CD4-positive, alpha-beta T cell treated with Interleukin-4 for 4 hours (primary cell): ENCODE results near the gene TMEM39B.
"Not testable (repeated sequence)": the region's sequence is repeated elsewhere in the genome, so short reads cannot be mapped to it uniquely, and the experiment has no call there.

Experiments used
- DNase-seq: peaks from one replicate; pipeline ENCODE4 v3.0.0-alpha.2; 2020

TMEM39B gene

DNA sequence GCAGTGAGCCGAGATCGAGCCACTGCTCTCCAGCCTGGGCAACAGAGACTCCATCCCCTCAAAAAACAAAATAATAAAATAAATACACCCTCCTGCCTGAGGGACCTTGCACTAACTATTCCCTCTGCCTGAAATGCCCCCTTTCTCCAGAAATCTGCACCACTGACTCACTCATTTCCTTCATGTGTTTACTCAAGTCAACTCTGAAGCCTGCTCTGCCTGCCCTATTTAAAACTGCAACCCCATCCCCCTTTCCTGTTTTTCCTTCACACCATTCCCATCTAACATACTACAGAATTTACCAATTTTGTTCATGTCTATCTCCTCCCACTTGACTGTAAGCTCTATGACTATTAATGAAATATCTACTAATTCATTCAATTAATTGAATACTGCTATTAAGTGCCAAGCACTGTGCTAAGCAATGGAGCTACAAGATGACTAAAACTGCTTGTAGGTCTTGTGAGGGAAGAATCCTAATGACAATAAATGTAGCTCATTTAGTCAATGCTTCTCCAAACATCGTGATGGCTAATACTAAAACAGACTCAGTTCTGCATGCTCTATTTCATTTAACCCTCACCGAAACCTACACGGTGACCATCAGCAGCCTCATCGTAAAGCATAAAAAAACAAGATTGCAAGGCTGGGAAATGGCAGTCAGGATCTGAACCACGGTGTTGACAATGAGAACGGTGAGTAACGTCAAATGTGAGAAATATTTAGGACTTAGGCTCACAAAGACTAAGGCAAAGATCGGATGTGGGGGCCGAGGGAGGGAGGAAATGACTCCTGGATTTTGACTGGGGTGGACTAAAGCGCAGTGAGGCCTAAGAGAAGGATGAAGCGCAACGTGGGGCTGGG lies 749 bp upstream of the TMEM39B start:
- peak; percentile 43 for DNase-seq

DNA sequence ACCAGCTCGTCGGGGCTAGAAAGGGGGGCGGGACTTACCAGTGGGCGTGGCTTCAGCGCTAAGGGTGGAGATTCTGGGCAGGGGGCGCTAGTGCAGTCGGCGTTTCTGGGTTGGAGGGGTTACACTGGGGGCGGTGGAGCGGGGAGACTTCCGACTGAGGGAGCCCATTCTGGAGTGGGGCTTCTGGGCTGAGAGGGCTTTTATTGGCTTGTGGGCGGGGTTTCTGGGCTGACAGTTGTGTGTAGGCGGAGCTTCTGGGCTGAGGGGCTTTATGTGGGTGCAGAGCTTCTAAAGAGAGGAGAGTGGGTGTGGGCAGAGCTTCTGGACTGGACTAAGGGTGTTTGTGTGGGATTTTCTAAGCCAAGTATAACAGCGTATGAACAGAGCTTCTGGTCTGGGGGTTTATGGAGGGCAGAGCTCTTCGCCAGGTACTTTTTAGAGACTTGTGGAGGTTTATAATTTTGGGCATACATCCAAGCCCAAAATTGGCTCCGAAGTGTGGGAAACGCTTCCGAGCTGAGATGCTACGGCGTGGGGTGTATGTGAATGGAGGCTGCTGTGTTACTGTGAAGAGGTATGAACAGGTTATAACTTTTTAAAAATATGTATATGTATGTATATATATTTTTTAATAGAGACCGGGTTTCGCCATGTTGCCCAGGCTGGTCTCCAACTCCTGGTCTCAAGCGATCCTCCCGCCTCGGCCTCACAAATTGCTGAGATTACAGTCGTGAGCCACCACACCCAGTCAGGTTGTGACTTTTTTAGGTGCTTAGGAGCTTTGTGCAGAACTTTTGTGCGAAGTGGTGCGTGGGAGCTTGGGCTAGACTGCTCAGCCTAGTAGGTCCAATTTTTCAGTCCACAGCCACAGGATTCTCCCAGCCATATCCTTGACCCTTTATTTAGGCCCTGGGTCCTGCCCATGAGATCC lies 825 bp downstream of the TMEM39B start:
- no peak for DNase-seq

DNA sequence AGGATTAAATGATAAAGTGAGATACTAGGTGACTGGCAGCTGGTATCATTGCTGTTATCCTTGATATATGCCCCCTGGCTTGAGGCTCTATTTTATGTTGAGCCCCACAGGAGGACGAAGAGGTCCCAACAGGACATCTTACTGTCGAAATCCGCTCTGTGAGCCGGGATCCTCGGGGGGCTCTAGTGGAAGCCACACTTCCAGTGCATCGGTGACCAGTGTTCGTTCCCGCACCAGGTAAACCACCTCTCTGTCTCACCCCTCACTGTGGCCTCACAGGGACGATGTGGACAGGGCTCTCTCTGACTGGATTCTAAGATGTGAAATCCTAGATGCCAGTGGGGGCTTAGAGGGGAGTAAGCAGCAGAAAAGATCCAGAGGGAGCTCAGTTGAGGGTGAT lies 2.1 kb downstream of the TMEM39B start:
- DNase-seq, result no peak

DNA sequence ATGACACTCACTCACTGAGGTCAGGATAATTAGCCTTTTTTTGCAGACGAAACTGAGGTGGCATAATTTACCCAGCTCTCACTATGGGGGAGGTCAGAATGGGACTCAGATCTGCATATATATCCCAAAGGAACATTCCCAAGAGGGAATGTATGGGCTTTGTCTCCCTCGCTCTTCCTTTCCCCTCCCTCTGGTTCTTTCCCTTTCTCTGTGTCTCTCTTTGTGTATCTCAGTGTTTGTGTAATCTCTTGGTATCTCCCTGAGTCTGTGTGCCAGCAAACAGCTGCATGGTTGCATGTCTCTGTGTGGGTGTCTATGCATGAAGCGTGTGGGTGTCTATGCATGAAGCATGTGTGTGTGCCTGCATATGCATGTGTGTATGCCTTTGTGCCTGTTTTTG lies 4.7 kb downstream of the TMEM39B start:
- DNase-seq, result no peak

DNA sequence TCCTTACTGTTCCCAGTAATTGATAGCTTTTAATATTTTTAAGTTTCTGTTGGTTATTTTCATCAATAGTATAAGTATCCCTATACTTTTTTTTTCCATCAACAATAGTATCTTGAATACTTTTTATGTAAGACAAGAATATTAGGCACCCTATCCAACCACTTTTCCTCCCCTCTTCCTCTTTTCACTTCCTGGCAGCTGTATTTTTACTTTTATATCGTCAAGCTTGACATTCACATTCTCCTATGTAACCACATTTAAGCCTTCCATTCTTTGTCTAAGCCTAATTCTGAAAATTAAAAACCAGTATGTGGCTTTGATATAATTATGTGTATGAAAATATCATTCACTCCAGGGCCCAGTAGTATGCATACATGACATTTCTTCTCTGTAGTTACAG lies 9.3 kb downstream of the TMEM39B start:
- DNase-seq, result no peak

DNA sequence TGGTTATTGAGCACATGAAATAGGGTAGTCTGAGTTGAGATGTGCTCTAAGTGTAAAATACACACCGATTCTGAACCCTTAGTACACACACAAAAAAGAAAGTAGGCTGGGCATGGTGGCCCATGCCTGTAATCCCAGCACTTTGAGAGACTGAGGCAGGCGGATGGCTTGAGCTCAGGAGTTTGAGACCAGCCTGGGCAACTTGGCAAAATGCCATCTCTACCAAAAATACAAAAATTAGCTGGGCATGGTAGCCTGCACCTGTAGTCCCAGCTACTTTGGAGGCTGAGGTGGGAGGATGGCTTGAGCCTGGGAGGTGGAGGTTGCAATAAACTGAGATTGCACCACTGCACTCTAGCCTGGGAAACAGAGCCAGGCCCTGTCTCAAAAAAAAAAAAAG lies 13.6 kb downstream of the TMEM39B start:
- not testable (repeated sequence) for DNase-seq

DNA sequence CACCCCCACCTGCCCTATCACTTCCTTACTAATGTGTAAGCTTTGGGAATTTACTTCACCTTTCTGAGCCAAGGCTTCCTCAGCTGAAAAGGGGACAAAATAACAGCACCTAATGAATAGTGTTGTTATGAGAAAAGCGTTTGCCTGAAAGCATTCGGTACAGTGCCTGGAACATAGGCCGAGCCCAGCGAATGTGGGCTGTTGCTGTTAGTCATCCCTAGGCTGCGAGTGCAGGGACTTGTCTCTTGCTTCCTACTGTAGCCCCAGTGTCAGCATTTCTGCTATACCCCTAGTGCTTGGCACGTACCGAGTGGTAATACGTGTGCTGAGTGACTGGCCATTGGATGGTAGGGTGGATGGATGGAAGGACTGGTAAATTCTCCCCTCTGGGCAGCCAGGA lies 18.4 kb downstream of the TMEM39B start:
- DNase-seq, result no peak

DNA sequence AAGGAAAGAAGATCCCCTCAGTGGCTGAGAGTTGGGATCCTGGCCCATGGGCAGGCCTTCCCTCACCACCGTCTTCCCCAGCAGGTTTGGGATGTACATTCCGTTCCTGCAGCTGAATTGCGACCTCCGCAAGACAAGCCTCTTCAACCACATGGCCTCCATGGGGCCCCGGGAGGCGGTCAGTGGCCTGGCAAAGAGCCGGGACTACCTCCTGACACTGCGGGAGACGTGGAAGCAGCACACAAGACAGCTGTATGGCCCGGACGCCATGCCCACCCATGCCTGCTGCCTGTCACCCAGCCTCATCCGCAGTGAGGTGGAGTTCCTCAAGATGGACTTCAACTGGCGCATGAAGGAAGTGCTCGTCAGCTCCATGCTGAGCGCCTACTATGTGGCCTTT lies 18.9 kb downstream of the TMEM39B start:
- no peak for DNase-seq

DNA sequence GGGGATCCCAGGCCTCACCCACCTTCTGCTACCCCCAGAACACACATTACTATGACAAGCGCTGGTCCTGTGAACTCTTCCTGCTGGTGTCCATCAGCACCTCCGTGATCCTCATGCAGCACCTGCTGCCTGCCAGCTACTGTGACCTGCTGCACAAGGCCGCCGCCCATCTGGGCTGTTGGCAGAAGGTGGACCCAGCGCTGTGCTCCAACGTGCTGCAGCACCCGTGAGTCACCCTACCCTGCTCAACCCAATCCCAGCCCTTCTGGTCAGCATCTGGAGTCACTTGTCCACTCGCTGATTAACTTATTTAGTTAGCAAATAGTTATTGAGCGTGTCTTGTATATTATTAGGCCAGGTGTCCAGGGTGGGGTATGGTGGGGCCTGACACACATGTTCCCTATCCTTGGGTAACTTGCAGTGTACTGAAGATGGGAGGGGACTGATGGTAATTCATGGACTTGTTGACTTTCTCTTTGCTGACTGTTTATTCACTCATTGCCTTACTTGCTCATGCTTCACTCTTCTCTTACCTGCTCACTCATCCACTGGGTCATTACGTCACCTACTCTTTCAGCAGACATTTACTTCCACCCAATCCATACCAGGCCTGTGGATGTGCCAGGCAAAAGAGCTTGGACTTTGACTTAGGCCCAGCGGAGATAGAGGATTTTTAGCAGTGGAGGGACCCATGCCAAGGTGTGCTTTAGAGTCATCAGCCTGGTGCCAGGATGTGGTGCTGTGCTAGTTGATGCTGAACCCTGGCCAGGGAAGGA lies 22.2 kb downstream of the TMEM39B start:
- no peak for DNase-seq

DNA sequence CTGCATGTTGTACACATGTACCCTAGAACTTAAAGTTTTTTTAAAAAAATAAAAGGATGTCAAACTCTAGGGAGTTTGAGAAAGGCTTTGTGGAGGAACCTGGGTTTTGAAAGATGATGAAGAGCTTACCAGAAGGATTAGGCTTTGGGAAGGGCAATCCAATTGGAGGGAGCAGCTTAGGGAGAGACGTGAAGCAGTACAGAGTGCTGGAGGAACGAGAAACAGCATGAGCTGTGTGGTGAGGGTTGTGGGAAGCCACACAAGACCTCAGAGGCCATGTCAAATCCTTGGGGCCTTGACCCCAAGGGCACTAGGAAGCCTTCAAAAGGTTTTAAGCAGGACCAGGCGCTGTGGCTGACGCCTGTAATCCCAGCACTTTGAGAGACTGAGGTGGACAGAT lies 26.7 kb downstream of the TMEM39B start:
- no peak for DNase-seq

DNA sequence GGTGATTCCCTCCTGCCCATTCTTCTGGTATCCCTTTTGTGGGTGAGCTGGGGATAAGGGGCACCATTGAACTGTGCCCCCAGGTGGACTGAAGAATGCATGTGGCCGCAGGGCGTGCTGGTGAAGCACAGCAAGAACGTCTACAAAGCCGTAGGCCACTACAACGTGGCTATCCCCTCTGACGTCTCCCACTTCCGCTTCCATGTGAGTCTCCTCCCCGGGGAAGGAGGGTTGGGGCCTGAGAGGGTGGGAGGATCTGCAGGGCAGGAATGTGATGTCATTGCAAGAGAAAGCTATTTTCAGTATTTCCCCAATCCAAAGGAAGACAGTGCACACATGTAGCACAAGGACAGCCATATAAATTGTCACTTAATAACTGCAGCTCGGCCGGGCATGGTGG lies 27.6 kb downstream of the TMEM39B start:
- DNase-seq, result no peak

DNA sequence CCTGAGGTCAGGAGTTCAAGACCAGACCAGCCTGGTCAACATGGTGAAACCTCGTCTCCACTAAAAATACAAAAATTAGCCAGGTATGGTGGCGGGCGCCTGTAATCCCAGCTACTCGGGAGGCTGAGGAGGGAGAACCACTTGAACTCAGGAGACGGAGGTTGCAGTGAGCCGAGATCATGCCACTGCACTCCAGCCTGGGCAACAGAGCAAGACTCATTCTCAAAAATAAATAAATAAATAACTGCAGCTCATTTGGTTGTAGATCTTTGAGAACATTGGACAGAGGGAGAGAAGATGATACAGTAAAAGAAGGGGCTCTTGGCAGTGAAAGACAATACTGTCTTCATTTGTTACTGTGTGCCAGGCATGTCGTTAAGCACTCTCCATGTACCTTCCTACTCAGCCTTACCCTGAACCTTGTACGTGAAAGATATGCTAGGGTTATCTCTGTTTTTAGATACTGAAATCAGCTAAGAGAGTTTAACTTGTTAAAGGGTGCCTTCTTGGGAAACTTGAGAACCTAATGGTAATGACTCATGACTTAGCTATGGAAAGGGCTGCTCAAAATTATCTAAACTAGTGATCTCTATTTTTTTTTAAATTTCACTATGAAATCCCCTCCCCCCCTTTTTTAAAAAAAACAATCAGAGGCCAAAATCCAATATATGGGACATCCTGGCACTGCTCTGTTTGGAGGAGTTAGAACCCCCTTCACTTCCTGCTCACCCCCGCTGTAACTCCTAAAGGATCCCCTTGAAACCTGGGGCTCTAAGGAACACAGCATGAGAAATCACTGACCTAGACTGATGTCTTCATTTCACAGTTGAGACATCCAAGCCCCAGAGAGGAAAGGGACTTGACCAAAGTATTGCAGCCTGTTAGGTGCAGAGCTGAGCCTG lies 28.3 kb downstream of the TMEM39B start:
- DNase-seq, result no peak

DNA sequence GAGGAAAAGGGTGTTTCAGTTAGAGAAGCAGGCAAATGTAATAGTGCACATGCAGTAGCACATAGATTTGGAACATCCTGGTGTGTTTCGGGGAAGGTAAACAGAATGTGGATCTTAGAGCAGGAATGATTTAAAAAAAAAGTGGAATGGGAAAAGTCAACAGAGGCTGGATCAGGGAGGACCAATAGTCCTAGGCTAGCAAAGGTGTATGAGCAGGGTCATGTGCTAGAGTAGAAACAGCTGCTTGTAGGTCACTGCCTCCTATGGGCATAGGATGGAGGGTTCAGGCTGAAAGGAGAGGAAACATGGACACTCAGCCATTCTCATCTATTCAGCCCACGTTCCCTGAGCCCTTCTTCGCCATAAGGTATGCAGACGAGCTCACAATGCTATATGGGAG lies 31.4 kb downstream of the TMEM39B start:
- no peak for DNase-seq

DNA sequence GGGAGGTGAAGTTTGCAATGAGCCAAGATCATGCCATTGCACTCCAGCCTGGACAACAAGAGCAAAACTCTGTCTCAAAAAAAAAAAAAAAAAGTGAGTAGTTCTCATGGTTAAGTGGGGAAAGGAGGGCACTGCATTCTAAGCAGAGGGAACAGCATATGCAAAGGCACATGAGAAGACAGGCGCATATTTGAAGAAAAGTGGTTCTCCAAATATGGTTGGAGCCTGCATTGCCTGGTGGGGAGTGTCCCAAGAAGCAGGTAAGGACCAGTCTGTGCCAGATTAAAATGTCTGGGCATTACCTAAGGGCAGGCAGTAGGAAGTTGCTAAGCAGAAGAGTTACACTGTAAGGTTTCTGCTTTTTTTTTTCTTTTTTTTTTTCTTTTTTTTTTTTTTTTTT lies 32.6 kb downstream of the TMEM39B start:
- no peak for DNase-seq

DNA sequence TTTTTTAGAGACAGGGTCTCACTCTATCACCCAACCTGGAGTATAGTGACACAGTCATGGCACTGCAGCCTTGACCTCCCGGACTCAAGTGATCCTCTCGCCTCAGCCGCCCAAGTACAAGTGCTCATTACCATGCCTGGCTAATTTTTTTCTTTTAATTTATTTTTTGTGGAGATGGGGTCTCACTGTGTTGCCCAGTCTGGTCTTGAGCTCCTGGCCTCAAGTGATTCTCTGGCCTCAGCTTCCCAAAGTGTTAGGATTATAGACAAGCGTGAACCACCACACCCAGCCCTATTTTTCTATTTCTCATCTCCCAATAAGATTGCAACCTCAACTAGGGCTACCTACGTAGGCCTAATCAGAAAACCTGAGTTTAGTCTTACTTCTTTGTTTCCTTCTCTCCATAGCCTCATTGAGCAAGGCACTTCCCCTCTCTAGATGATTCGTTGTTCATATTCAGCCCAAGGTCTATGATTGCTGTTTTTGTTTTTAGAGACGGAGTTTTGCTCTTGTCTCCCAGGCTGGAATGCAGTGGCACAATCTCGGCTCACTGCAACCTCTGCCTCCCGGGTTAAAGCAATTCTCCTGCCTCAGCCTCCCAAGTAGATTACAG lies 34.0 kb downstream of the TMEM39B start:
- no peak for DNase-seq

DNA sequence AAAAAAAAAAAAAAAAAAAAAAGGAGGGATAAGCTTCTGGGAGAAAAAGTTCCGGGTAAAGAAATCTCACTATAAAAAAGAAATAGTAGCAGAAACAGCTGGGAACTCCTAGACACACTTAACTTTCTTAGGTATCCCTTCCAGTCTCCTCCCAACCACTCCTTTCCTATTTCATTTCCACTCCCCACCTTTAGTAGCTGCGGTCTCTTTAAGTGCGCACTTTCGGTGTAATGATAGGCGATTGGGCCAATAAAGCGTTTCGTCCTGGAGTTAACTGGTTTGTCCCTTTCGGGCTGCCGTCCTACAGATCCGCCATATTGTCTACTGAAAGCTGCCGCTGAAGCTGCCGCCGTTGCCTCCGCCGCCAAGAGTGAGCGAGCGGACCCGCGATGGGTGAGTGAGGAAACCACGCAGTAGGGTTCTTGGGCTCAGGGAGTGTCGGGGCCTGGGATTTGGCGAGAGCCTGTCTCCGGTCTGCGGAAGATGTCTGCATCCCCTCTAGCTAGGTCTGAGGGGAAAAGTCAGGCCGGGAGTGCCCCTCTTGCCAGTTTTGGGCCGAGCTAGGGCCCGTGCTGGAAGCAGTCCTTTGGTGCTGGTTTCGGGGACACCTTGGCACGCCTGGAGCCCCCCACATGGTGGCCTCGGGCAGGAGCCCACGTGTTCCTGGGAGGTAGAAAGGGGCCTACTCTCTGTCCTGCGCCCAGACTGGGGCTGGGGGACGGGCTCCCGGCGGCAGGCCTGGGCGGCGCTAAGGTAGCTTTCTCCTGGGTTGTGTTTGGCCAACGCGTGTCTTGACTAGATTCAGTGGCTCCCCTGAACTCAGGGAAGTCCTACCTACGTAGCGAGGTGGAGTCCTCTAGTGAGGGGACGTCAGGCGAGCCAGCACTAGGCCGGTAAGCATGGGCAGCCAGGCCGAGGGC lies 35.3 kb downstream of the TMEM39B start, which contains the start of gene KPNA6:
Gene KPNA6 (plus strand): TSS at position 315 of the 920 bp plus-strand sequence. CDS start 75 bp downstream, at position 390.
- peak; percentile 96 for DNase-seq

DNA sequence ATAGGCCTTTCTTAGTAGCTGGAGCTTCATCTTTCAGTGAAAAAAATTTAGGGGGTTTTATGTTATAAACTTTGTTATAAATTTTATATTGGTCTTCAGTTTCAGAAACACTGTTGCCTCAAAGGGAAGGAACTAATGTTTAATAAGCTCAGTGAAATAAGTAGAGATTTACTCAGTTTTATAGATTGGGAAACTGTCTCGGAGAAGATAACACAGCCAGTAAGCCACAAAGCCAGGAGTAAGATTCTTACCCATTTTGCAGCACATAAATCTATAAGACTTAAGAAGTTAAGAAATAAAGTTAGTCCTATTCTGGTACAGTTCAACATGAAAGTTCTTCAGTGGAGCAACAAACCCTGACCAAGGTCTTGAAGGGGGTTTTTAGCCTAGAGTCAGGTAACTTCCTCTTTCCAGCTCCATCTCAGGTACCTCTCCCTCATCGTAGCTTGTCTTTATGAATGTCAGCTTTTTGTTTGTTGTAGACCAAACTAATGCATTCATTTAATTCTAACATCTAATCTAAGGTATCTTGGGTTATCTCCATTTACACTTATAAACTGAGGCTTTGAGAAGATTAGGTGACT lies 38.4 kb downstream of the TMEM39B start:
- DNase-seq, result no peak

DNA sequence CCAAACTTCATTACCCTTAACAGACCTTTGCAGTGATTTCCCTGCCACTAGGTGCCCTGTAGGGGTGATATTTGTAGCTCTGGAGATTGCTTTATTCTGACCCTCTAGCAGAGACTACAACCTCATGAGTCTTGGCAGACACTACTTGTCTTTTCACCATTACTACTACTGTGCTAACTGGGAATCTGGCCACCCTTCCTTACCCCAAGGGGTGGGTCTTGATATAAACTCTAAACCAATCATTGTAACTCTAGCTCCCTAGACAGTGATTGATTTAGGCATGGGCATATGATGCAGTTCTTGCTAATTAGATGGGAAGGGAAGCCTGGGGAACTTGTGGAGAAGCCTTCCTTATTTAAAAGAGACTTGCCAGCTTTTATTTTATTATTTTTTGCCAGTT lies 39.0 kb downstream of the TMEM39B start:
- no peak for DNase-seq

DNA sequence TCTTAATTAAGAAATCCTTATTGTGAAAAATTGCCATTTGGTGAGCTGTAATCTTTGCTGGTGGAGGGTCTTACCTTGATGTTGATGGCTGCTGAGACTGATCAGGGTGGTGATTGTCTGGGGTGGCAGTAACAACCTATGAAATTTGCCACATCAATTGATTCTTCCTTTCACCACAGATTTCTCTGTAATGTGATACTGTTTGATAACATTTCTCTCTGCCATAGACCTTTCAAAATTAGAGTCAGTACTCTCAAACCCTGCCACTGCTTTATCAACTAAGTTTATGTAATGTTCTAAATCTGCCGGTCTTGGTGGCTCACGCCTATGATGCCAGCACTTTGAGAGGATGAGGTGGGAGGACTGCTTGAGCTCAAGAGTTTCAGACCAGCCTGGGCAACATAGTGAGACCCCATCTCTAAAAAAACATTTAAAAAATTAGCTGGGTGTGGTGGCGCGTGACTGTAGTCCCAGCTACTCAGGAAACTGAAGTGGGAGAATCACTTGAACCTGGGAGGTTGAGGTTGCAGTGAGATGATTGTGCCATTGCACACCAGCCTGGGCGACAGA lies 40.2 kb downstream of the TMEM39B start:
- peak; percentile 75 for DNase-seq

DNA sequence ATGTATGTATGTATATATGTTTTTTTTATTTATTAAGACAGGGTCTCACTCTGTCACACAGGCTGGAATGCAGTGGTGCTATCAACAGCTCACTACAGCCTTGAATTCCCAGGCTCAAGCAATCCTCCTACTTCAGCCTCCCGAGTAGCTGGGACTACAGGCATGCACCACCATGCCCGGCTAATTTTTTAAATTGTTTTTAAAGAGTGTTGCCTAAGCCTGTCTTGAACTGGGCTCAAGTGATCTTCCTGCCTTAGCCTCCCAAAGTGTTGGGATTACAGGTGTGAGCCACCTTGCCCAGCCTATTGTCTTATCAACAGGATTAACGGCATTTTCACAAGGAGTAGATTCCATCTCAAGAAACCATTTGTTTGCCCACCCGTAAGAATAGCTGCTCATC lies 40.7 kb downstream of the TMEM39B start:
- not testable (repeated sequence) for DNase-seq
